GM18498 (cell line): ENCODE data around the gene AXL.

Source experiments
- ATAC-seq: cut with Tn5 transposase; IDR thresholded peaks from one replicate; pipeline ENCODE4 v1.9.1; 2021; ENCODE audit warnings: mild to moderate bottlenecking, moderate library complexity; ENCODE audit not compliant: unreplicated experiment

AXL gene

DNA sequence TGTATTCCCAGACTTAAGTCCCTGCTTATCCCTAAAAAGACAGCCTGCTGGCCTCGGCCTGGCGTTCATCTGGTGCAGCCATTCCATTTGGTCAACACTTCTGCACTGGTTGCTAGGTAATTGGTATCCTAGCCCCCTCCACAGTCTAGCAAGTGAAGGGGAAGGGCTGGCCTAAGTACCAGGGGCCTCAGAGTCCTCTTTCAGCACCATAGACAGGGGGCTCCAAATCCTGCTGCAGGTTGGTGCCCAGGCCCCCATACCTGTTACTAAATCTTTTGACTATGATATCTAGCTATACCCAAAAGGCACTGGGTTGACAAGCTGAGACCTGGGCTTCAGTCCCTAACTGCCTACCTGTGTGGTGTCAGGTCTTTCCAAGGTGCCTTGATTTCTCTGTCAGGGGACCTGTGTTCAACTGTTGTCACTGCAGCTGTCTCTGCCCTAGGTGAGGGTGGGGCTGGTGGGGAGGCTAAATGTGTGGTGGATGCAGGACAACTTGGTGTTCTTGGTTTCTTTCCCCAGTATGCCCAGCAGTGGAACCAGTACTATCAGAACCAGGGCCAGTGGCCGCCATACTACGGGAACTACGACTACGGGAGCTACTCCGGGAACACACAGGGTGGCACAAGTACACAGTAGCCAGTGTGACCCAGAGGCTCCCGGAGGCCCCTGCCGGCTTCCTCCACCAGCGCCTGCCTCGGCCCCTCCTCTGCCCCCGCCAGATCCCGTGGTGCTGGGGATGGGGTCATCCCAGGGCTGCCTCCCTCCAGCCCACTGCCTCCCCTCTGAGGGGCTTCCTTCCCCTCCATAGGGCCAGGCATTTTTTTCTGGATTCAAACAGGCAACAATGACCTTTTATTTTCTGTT is 87.1 kb downstream of the AXL start:
- ATAC-seq: no peak

DNA sequence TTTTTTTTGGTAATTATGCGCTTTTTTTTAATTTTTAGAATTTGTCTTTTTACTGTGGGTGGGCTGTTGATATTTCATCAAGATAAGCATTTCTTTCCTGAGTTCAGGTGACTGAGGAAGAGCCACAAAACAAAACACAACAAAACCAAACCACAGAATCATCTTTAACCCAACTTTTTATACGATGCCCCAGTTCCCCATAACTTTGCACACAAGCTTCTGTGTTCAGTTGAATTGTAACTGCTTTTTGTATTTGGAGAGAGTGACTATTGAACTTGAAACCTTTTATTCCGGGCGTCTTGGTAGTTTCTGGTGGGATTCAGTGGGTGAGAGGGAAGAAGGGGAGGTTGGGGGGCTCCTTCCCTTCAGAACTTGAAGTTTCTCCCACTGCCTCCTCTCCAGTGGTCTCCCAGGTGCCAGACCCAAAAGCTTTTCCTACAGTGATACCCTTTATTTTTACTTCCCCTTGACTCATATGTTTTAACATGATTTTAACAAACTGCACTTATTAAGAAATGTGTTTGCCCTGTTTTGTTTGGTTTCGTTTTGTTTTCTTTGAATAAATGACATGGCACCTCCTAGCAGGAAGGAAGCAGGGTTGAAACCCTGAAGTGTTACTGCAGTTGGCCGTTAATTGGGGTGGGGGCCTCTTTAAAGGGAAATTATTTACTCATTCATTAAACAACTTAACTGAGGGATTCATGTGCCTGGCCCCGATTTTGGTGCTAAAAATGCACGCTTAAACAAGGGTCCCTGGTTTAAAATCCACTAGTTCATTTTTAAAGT is 88.3 kb downstream of the AXL start:
- no peak for ATAC-seq

GRCh38 chr19:41307954-41308449 is 89.0 kb downstream of the AXL start:
- ATAC-seq: no peak

DNA sequence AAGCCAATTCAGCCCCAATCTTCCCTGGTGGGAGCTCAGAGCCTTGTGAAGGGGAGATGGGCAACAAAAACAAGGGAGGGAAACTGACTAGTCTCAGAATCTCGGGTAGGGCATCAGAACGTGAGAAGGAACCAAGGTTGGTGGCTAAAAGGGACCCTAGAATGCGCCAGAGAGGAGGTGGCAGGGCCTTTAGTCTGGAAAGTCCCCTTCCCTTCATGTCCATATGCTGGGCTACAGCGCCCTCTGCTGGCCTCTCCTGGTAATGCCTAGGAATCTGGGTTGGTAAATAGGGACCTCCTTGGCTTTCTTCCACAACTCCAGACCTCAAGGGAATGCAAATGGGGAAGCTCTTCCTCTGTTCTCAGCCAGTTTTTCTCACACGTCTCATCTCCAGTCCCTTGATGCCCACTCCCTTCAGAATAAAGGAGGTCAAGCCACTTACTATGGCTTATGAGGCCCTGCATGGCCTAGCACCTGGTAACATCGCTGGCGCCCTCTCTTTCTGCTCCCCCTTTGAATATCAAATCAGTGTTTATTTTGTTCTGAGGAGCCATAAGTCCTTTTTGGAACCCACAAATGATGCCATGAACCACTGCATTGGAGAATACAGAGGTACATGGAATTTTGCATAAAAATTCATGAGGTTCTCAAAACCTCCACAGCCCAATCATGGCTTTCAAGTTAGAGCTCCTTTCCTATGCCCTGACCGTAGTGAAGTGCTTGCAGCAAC is 89.6 kb downstream of the AXL start:
- ATAC-seq: peak; percentile 34

DNA sequence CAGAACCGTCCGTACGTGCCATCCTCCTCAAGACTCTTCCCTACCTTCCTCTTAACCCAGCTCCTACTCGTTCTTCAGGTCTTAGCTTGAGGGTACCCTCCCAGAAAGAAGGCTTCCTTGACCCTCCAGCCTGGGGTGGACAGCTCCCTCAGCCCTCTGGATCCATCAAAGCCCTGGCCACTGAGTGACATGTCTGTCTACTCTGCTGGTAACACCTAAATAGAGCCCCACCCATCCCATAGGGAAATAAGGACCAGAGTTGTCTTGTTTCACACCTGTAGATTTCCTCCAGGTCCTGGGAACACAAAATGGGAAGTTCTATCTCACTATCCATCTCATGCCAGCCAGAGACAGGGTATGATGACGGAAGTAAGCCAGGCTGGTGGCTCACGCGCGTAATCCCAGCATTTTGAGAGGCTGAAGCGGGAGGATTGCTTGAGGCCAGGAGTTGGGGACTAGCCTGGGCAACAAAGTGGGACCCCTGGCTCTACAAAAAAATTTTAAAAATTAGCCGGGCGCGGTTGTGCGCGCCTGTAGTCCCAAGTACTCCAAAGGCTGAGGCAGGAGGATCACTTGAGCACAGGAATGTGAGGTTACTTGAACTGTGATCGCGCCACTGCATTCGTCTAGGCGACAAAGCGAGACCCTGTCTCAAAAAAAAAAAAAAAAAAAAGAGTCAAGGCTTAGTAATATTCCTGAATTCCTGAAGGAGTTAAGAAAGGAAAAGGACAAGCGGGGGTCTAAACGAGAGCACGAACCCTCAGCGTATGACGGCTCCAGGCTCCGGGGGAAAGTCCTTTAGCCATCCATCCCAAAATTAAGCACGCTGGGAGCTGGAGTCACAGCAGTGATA is 90.4 kb downstream of the AXL start:
- no peak for ATAC-seq

DNA sequence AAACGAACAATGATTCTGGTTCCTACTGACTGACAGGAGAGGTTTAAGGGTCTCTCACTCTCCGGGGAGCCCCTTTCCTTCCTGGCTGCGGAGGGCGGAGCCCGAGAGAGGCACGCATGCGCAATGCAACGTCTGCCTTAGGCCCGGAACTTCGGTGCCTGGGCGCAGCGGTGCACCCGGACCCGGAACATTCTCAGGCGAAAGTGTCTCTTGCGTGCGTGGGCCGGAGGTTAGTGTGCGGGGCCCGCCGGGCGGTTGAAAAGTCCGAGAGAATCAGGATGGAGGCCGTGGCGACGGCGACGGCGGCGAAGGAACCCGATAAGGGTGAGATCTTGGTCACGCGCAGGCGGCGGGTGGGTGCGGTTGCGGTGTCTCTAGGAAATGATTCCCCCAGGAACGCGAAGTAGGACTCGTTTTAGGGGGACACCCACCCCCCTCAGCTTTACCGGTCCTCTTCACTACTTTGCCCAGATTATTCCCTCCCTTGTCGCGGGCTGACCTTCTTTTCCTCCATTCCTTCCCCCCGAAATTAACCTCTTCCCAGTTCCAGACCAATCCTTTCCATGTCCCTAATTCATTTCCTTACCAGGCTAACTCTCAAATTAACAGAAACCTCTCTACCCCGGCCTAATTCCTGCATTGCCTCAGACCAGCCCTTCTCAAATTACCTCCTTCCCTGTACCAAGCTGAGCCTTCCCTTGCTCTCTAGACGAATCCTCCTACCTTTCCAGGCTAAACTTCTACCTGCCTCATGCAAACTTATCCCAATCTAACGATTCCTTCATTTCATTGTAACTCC is 91.2 kb downstream of the AXL start, which contains the start of gene CCDC97:
CCDC97 (plus strand) TSS at position 140 of the 799 bp plus-strand sequence; CDS start at position 279, 139 bp downstream.
- peak; percentile 68 for ATAC-seq

DNA sequence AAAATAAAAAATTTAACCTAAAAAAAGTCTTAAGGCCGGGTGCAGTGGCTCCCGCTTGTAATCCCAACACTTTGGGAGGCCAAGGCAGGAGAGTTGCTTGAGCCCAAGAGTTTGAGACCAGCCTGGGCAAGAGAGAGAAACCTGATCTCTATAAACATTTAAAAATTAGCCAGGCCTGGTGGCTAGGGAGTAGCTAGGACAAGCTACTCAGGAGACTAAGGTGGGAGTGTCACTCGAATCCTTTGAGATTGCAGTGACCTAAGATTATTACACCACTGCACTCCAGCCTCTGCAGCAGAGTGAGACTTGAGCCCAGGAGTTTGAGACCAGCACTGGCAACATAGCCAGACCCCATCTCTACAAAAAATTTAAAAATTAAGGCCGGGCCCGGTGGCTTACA is 92.0 kb downstream of the AXL start:
- ATAC-seq: no peak
